Measurements from ENCODE around the gene ARAP1. TPM values are rescaled to one million over a fixed set of nuclear protein-coding genes. Genes with fewer than 3 reads are reported as not detected.

Gene ARAP1
- total RNA-seq, 2 donors from 2014 or later: 95.2 to 109 TPM

GRCh38 chr11:72773291-72773690 lies 21.1 kb upstream of the ARAP1 start:
- H3K4me1 ChIP-seq (replicated peaks): peaks cover 32% of the 10 kb centered on the region
- intact Hi-C loops (cut with DNase I): no loop called here
- H3K9me3 ChIP-seq: no peaks in the 10 kb centered on the region
- 7% methylated on average over 5 of the region's 5 CpGs for WGBS
- H3K27ac ChIP-seq: peak overlapping the region in 1 of 2 donors; percentile 9
- TF ChIP-seq, protein P1, sequence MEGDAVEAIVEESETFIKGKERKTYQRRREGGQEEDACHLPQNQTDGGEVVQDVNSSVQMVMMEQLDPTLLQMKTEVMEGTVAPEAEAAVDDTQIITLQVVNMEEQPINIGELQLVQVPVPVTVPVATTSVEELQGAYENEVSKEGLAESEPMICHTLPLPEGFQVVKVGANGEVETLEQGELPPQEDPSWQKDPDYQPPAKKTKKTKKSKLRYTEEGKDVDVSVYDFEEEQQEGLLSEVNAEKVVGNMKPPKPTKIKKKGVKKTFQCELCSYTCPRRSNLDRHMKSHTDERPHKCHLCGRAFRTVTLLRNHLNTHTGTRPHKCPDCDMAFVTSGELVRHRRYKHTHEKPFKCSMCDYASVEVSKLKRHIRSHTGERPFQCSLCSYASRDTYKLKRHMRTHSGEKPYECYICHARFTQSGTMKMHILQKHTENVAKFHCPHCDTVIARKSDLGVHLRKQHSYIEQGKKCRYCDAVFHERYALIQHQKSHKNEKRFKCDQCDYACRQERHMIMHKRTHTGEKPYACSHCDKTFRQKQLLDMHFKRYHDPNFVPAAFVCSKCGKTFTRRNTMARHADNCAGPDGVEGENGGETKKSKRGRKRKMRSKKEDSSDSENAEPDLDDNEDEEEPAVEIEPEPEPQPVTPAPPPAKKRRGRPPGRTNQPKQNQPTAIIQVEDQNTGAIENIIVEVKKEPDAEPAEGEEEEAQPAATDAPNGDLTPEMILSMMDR (IDR thresholded peaks at IDR 0.05): no peak
- TF ChIP-seq POLR2A (IDR thresholded peaks at IDR 0.05) (no peak), POLR2AphosphoS5 (IDR thresholded peaks at IDR 0.05) (no peak)
- no peaks in the 10 kb centered on the region for H3K27me3 ChIP-seq (replicated peaks; ENCODE audit: insufficient read depth)
- H3K36me3 ChIP-seq: no peaks in the 10 kb centered on the region
- DNase-seq (ENCODE audit: low spot score): no peak
- no peak overlapping the region for H3K4me3 ChIP-seq

DNA sequence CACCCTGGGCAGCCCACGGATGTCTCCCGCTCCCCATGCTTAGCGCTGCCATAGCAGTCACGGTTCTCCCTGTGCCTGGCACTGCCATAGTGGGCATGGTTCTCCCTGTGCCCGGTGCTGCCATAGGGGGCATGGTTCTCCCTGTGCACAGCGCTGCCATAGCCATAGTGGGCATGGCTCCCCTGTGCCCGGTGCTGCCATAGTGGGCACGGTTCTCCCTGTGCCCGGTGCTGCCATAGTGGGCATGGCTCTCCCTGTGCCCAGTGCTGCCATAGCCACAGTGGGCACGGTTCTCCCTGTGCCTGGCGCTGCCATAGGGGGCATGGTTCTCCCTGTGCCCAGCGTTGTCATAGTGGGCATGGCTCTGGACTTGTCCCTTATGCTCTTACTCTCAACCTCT lies 19.9 kb upstream of the ARAP1 start:
- Histone ChIP-seq H3K9me3 (no peaks in the 10 kb centered on the region), H3K27me3 (replicated peaks; ENCODE audit: insufficient read depth) (no peaks in the 10 kb centered on the region), H3K27ac (no peak overlapping the region), H3K4me1 (replicated peaks) (peaks cover 25% of the 10 kb centered on the region), H3K4me3 (no peak overlapping the region), H3K36me3 (no peaks in the 10 kb centered on the region)
- WGBS: 91% methylated on average over 12 of the region's 12 CpGs
- intact Hi-C loops (cut with DNase I): no loop called here
- no peak for DNase-seq (ENCODE audit: low spot score)
- TF ChIP-seq, protein P1 (IDR thresholded peaks at IDR 0.05): no peak
- TF ChIP-seq POLR2A (IDR thresholded peaks at IDR 0.05): no peak
- TF ChIP-seq POLR2AphosphoS5 (IDR thresholded peaks at IDR 0.05): no peak

GRCh38 chr11:72771507-72771906 lies 19.3 kb upstream of the ARAP1 start:
- no peak for DNase-seq (ENCODE audit: low spot score)
- WGBS: 52% methylated on average over 4 of the region's 4 CpGs
- H3K27ac ChIP-seq: no peak overlapping the region
- TF ChIP-seq POLR2A (IDR thresholded peaks at IDR 0.05) (no peak), POLR2AphosphoS5 (IDR thresholded peaks at IDR 0.05) (no peak)
- TF ChIP-seq, protein P1 (IDR thresholded peaks at IDR 0.05): no peak
- intact Hi-C loops (cut with DNase I): no loop called here
- no peaks in the 10 kb centered on the region for H3K9me3 ChIP-seq
- no peak overlapping the region for H3K4me3 ChIP-seq
- no peaks in the 10 kb centered on the region for H3K27me3 ChIP-seq (replicated peaks; ENCODE audit: insufficient read depth)
- H3K36me3 ChIP-seq: no peaks in the 10 kb centered on the region
- peaks cover 25% of the 10 kb centered on the region for H3K4me1 ChIP-seq (replicated peaks)

DNA sequence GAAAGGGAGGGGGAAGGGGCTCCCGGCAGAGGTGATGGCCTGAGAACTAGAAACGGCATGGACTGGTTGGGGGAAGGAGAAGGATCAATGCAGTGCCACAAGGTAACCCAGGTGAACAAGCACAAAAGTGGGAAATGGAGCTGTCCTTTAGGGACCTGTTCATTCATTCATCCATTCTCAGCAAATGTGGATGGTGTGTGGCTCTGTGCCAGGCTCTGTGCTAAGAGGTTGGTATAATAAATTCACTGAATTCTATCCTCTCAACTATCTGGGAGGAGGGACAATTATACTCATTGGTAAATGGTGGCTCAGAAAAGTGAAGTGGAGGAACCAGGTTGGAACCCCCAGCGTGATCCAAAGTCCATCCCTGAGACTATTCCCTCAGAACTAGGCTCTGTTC lies 18.6 kb upstream of the ARAP1 start:
- peaks cover 25% of the 10 kb centered on the region for H3K4me1 ChIP-seq (replicated peaks)
- no peaks in the 10 kb centered on the region for H3K36me3 ChIP-seq
- no peak overlapping the region for H3K27ac ChIP-seq
- no peak for DNase-seq (ENCODE audit: low spot score)
- TF ChIP-seq, protein P1 (IDR thresholded peaks at IDR 0.05): no peak
- no peak for TF ChIP-seq POLR2AphosphoS5 (IDR thresholded peaks at IDR 0.05)
- no peak for TF ChIP-seq POLR2A (IDR thresholded peaks at IDR 0.05)
- intact Hi-C loops (cut with DNase I): no loop called here
- H3K27me3 ChIP-seq (replicated peaks; ENCODE audit: insufficient read depth): no peaks in the 10 kb centered on the region
- 83% methylated on average over 3 of the region's 3 CpGs for WGBS
- H3K9me3 ChIP-seq: no peaks in the 10 kb centered on the region
- H3K4me3 ChIP-seq: no peak overlapping the region

- Histone ChIP-seq H3K27ac (no peak overlapping the region), H3K4me3 (no peak overlapping the region), H3K27me3 (replicated peaks; ENCODE audit: insufficient read depth) (no peaks in the 10 kb centered on the region), H3K4me1 (replicated peaks) (peaks cover 19% of the 10 kb centered on the region), H3K9me3 (no peaks in the 10 kb centered on the region), H3K36me3 (no peaks in the 10 kb centered on the region)
- TF ChIP-seq, protein P1 (IDR thresholded peaks at IDR 0.05): no peak
- no peak for TF ChIP-seq POLR2AphosphoS5 (IDR thresholded peaks at IDR 0.05)
- intact Hi-C loops (cut with DNase I): no loop called here
- 56% methylated on average over 4 of the region's 4 CpGs for WGBS
- DNase-seq (ENCODE audit: low spot score): no peak
Observed at GRCh38 chr11:72769680-72770079, 17.5 kb upstream of the ARAP1 start.
